GM12878 (cell line): ENCODE measurements around the gene SLC13A4. TPM values are rescaled to one million over a fixed set of nuclear protein-coding genes. Genes with fewer than 3 reads are reported as not detected.
A peak's percentile ranks its signal among the peaks of the same experiment; 100 is the strongest.

Source experiments
- ATF3 ChIP-seq: IDR thresholded peaks from 2 replicates; pipeline ENCODE4 v1.6.1; 2011; ENCODE audit warnings: low read depth, mild to moderate bottlenecking, low read length, moderate library complexity, borderline replicate concordance; ENCODE audit errors: extremely low read depth
- CBX5 ChIP-seq: sonication (generic); IDR thresholded peaks from 2 replicates; pipeline ENCODE4 v1.6.1; 2016; ENCODE audit warnings: low read depth, moderate library complexity, mild to moderate bottlenecking, inconsistent platforms
- CEBPB ChIP-seq, 2 experiments: fragments of 150-350 bp in 1 of 2; IDR thresholded peaks; 2 replicates each; pipeline ENCODE4 v1.6.1; 2012 to 2014; ENCODE audit warnings: low read depth in 2 of 2, low read length in 2 of 2, borderline replicate concordance in 1 of 2, inconsistent platforms in 1 of 2
- CREB1 ChIP-seq: IDR thresholded peaks from 2 replicates; pipeline ENCODE4 v1.6.1; 2012; ENCODE audit warnings: low read depth, mild to moderate bottlenecking, inconsistent platforms
- CTCF ChIP-seq, 3 experiments: IDR thresholded peaks in 2 of 3; conservative IDR thresholded peaks in 1 of 3; 2 replicates each; pipeline ENCODE4 v1.5.1; 2011; ENCODE audit warnings: low read depth in 3 of 3, low read length in 3 of 3, mild to moderate bottlenecking in 3 of 3, control low read depth in 2 of 3, moderate library complexity in 2 of 3, inconsistent platforms in 1 of 3, mixed read lengths in 1 of 3; ENCODE audit not compliant: control insufficient read depth in 2 of 3, insufficient read depth in 1 of 3; ENCODE audit errors: extremely low read depth in 1 of 3
- E2F4 ChIP-seq: IDR thresholded peaks from 2 replicates; pipeline ENCODE4 v1.6.1; 2012; ENCODE audit warnings: low read depth, low read length, improper control_type of control experiment
- E2F8 ChIP-seq: fragments of 450-650 bp; IDR thresholded peaks from 2 replicates; pipeline ENCODE4 v1.6.1; 2018; ENCODE audit warnings: mild to moderate bottlenecking, low read depth, moderate library complexity; ENCODE audit not compliant: partially characterized antibody
- EED ChIP-seq: sonication (generic); IDR thresholded peaks from 2 replicates; pipeline ENCODE4 v1.6.1; 2016; ENCODE audit warnings: antibody characterized with exemption, low read depth
- EP300 ChIP-seq, 2 experiments: fragments of 150-350 bp in 1 of 2; IDR thresholded peaks; 2 replicates each; pipeline ENCODE4 v1.6.1; 2011 to 2012; ENCODE audit warnings: low read depth in 2 of 2, low read length in 2 of 2, borderline replicate concordance in 1 of 2, improper control_type of control experiment in 1 of 2, inconsistent platforms in 1 of 2; ENCODE audit not compliant: control insufficient read depth in 1 of 2
- EZH2 ChIP-seq: IDR thresholded peaks from 2 replicates; pipeline ENCODE4 v1.6.1; 2012; ENCODE audit warnings: low read depth, mild to moderate bottlenecking, control low read depth, inconsistent platforms, low read length, borderline replicate concordance; ENCODE audit not compliant: control insufficient read depth
- FOXK2 ChIP-seq: fragments of 450-650 bp; IDR thresholded peaks from 2 replicates; pipeline ENCODE4 v1.6.1; 2017; ENCODE audit warnings: mild to moderate bottlenecking, moderate library complexity
- HSF1 ChIP-seq: fragments of 150-350 bp; IDR thresholded peaks from 2 replicates; pipeline ENCODE4 v1.6.1; 2014; ENCODE audit warnings: mild to moderate bottlenecking, low read depth, low read length
- IRF4 ChIP-seq: IDR thresholded peaks from 2 replicates; pipeline ENCODE4 v1.6.1; 2011; ENCODE audit warnings: low read depth, low read length
- PML ChIP-seq: IDR thresholded peaks from 2 replicates; pipeline ENCODE4 v1.6.1; 2012; ENCODE audit warnings: low read length, inconsistent platforms
- POLR2A ChIP-seq: IDR thresholded peaks from 2 replicates; pipeline ENCODE4 v1.6.1; 2011; ENCODE audit warnings: low read depth, mild to moderate bottlenecking, low read length
- POLR2AphosphoS5 ChIP-seq: IDR thresholded peaks from 2 replicates; pipeline ENCODE4 v1.6.1; 2011; ENCODE audit warnings: mild to moderate bottlenecking, low read length, inconsistent platforms
- SMAD1 ChIP-seq: fragments of 450-650 bp; IDR thresholded peaks from 2 replicates; pipeline ENCODE4 v1.6.1; 2018; ENCODE audit warnings: mild to moderate bottlenecking, low read depth; ENCODE audit not compliant: partially characterized antibody
- SUPT20H ChIP-seq: IDR thresholded peaks from 2 replicates; pipeline ENCODE4 v1.6.1; 2011; ENCODE audit warnings: low read depth, mild to moderate bottlenecking, low read length, moderate library complexity, borderline replicate concordance; ENCODE audit not compliant: control insufficient read depth
- YY1 ChIP-seq: IDR thresholded peaks from 2 replicates; pipeline ENCODE4 v1.6.1; 2011; ENCODE audit warnings: low read depth, mild to moderate bottlenecking, low read length
- ZBED1 ChIP-seq: IDR thresholded peaks from 2 replicates; pipeline ENCODE4 v1.6.1; 2016; ENCODE audit warnings: borderline replicate concordance
- ZNF207 ChIP-seq: fragments of 450-650 bp; IDR thresholded peaks from 2 replicates; pipeline ENCODE4 v1.6.1; 2014; ENCODE audit warnings: antibody characterized with exemption, mild to moderate bottlenecking, borderline replicate concordance
- ZZZ3 ChIP-seq: IDR thresholded peaks from 2 replicates; pipeline ENCODE4 v1.6.1; 2011; ENCODE audit warnings: low read depth; ENCODE audit not compliant: control insufficient read depth, insufficient read length
- polyA plus RNA-seq, 11 experiments: library from polyadenylated mRNA; depleted of rRNA in 4 of 11; unstranded in 6 of 11; stranded (reverse) in 5 of 11; fragments of >200 nt; fragmentation: Nextera tagmentation in 4 of 11; fragmentation: Illumina TruSeq in 1 of 11; extraction: Ambion mirVana in 4 of 11; extraction: Trizol in 1 of 11; gene quantifications; 1 replicate in 1 of 11; 2 replicates in 10 of 11; pipeline versions ENCODE4 v1.2.1 to v1.2.3, GENCODE V29; 2011 to 2016; ENCODE audit warnings: inconsistent platforms in 2 of 11, missing spikeins in 2 of 11, low read depth in 1 of 11
- total RNA-seq, 4 experiments: library from RNA; depleted of rRNA in 3 of 4; stranded (reverse); fragments of >200 nt in 3 of 4; fragmentation: Illumina TruSeq in 1 of 4; extraction: Trizol in 1 of 4; gene quantifications; 2 replicates each; pipeline versions ENCODE4 v1.2.1 to v1.2.3, GENCODE V29; 2013 to 2021

Gene SLC13A4
- total and polyA plus RNA-seq, 10 of the 15 experiments (the other 5 are each of a cell fraction or from before 2014, with no cell fraction given): 0.14 to 0.23 (median 0.20) TPM; not detected in 7

GRCh38 chr7:135662123-135662372 lies 65.9 kb downstream of the SLC13A4 start (continued):
- TF ChIP-seq E2F8 (peak; percentile 61), CTCF (IDR thresholded peaks at IDR 0.05 in 2 of 3, conservative IDR thresholded peaks at IDR 0.05 in 1 of 3; ENCODE audit: control insufficient read depth in 2 of 3, extremely low read depth in 1 of 3, insufficient read depth in 1 of 3, low read depth in 3 of 3, low read length in 3 of 3) (peak in 1 of 3 experiments; percentile 51; a peak in 1 of 6 replicates), POLR2AphosphoS5 (peak; percentile 88), YY1 (no peak), SUPT20H (no peak), CEBPB (IDR thresholded peaks at IDR 0.05; ENCODE audit: borderline replicate concordance in 1 of 2, low read depth in 2 of 2, low read length in 2 of 2) (no peak), IRF4 (no peak), FOXK2 (no peak), SMAD1 (no peak), POLR2A (no peak), EP300 (IDR thresholded peaks at IDR 0.05; ENCODE audit: borderline replicate concordance in 1 of 2, control insufficient read depth in 1 of 2, low read depth in 2 of 2, low read length in 2 of 2) (no peak), CBX5 (no peak; the same call in 1 of the 2 replicates), ATF3 (no peak), ZZZ3 (no peak), ZNF207 (peak; percentile 79), ZBED1 (no peak), CREB1 (no peak), PML (no peak; the same call in none of the 2 replicates), HSF1 (0 out of 2 replicates have a peak, but pooled peaks have one; percentile 27), EZH2 (no peak), EED (no peak), E2F4 (no peak)
